DMS153 treated with DMSO at 0.1 percent for 48 hours (cell line): ENCODE results near the gene GSTP1.
A peak's percentile ranks its signal among the peaks of the same experiment; 100 is the strongest.
"Not testable (repeated sequence)": the region's sequence is repeated elsewhere in the genome, so short reads cannot be mapped to it uniquely, and the experiment has no call there.

ENCODE experiments used
- DNase-seq: peaks from one replicate; lab custom pipeline; 2025; ENCODE audit not compliant: unreplicated experiment; lab: John Stamatoyannopoulos, UW

Gene GSTP1

GRCh38 chr11:67583247-67584204, at the start of gene GSTP1:
Gene GSTP1 (plus strand): TSS chr11:67583812. CDS start chr11:67583844, 32 bp downstream.
- peak; percentile 75 for DNase-seq

GRCh38 chr11:67534070-67534679, 49.4 kb upstream of the GSTP1 start:
- DNase-seq: no peak

- no peak for DNase-seq
Observed at GRCh38 chr11:67535561-67535960, 48.1 kb upstream of the GSTP1 start.

- DNase-seq: no peak
Observed at GRCh38 chr11:67538306-67538705, 45.3 kb upstream of the GSTP1 start.

- no peak for DNase-seq
Observed at GRCh38 chr11:67538823-67539505, 44.6 kb upstream of the GSTP1 start.

GRCh38 chr11:67539550-67539949, 44.1 kb upstream of the GSTP1 start:
- DNase-seq: no peak

- no peak for DNase-seq
Observed at GRCh38 chr11:67541198-67541597, 42.4 kb upstream of the GSTP1 start.

GRCh38 chr11:67542169-67542568, 41.4 kb upstream of the GSTP1 start:
- no peak for DNase-seq

GRCh38 chr11:67542971-67543370, 40.6 kb upstream of the GSTP1 start:
- no peak for DNase-seq

GRCh38 chr11:67543585-67543984, 40.0 kb upstream of the GSTP1 start:
- DNase-seq: no peak

GRCh38 chr11:67544616-67545242, 38.9 kb upstream of the GSTP1 start:
- DNase-seq: no peak

GRCh38 chr11:67545280-67545679, 38.3 kb upstream of the GSTP1 start:
- no peak for DNase-seq

- not testable (repeated sequence) for DNase-seq
Observed at GRCh38 chr11:67548112-67548511, 35.5 kb upstream of the GSTP1 start.

GRCh38 chr11:67548555-67549110, 35.0 kb upstream of the GSTP1 start:
- no peak for DNase-seq

GRCh38 chr11:67551127-67551526, 32.5 kb upstream of the GSTP1 start:
- no peak for DNase-seq

GRCh38 chr11:67551697-67552096, 31.9 kb upstream of the GSTP1 start:
- DNase-seq: not testable (repeated sequence)

- no peak for DNase-seq
Observed at GRCh38 chr11:67556244-67556643, 27.4 kb upstream of the GSTP1 start.

- no peak for DNase-seq
Observed at GRCh38 chr11:67558084-67558772, 25.4 kb upstream of the GSTP1 start.

GRCh38 chr11:67561971-67562619, 21.5 kb upstream of the GSTP1 start:
- no peak for DNase-seq
